GM12878 (cell line): ENCODE data around the gene STAG1. TPM values are rescaled to one million over a fixed set of nuclear protein-coding genes. Genes with fewer than 3 reads are reported as not detected.

Experiments
- ATAC-seq: fragments of 200-7000 bp; cut with Tn5 transposase; 3 replicates; pipeline ENCODE4 v1.9.1; 2020; ENCODE audit warnings: mild to moderate bottlenecking, moderate library complexity
- BruUV-seq: library from RNA; stranded (reverse); fragments of 400-500 nt; replicated peaks from 2 replicates; lab custom pipeline; 2021; lab: Mats Ljungman, UMichigan
- CTCF ChIA-PET: fragments of 300-600 bp; sonication (Branson Sonifier 250); formaldehyde crosslinking; extraction: SDS; loops from one replicate; lab custom pipeline; 2021; ENCODE audit warnings: inconsistent platforms; lab: Yijun Ruan, JAX
- POLR2A ChIA-PET: fragments of 350-600 bp; formaldehyde crosslinking; extraction: SDS; loops from one replicate; lab custom pipeline; 2021; ENCODE audit warnings: inconsistent platforms; lab: Charles Lee
- RAD21 ChIA-PET: fragments of 300-600 bp; sonication (Branson Sonifier 250); formaldehyde crosslinking; loops from one replicate; lab custom pipeline; 2023; ENCODE audit warnings: antibody characterized with exemption; ENCODE audit not compliant: unreplicated experiment; lab: Charles Lee
- SMC1A ChIA-PET: fragments of 300-600 bp; sonication (Branson Sonifier 250); formaldehyde crosslinking; loops from one replicate; lab custom pipeline; 2023; ENCODE audit not compliant: unreplicated experiment, uncharacterized antibody; lab: Charles Lee
- DNase-seq: peaks from one replicate; pipeline ENCODE4 v3.0.0-alpha.2; 2011; ENCODE audit warnings: low read depth, low spot score
- FAIRE-seq: peaks from 3 replicates; lab custom pipeline; 2011; peaks lifted over from hg19 to GRCh38; lab: Jason Lieb, UNC
- H2AFZ ChIP-seq: 2 replicates; pipeline ENCODE4 v1.6.0; 2011; ENCODE audit warnings: low read depth, low read length, control low read depth; ENCODE audit not compliant: control insufficient read depth
- H3K27ac ChIP-seq: 2 replicates; pipeline ENCODE4 v1.5.1; 2011; ENCODE audit warnings: control low read depth; ENCODE audit not compliant: control insufficient read depth, insufficient read depth
- H3K27me3 ChIP-seq, 2 experiments: replicated peaks in 1 of 2; 2 replicates each; pipeline versions ENCODE4 v1.6.0 to v1.6.1; 2011; ENCODE audit warnings: low read length in 1 of 2; ENCODE audit not compliant: control insufficient read depth in 2 of 2, insufficient read depth in 2 of 2
- H3K36me3 ChIP-seq, 2 experiments: 2 replicates each; pipeline ENCODE4 v1.5.1; 2011; ENCODE audit warnings: low read length in 1 of 2; ENCODE audit not compliant: control insufficient read depth in 2 of 2, insufficient read depth in 2 of 2
- H3K4me1 ChIP-seq: 2 replicates; pipeline ENCODE4 v1.6.1; 2011; ENCODE audit warnings: mild to moderate bottlenecking, low read length, moderate library complexity, mixed read lengths; ENCODE audit not compliant: control insufficient read depth, insufficient read depth
- H3K4me2 ChIP-seq: 2 replicates; pipeline ENCODE4 v1.6.0; 2011; ENCODE audit warnings: control low read depth; ENCODE audit not compliant: control insufficient read depth, insufficient read depth
- H3K4me3 ChIP-seq: fragments of 200-600 bp; sonication (generic); 2 replicates; pipeline ENCODE4 v1.5.1; 2016
- H3K79me2 ChIP-seq: 2 replicates; pipeline ENCODE4 v1.6.0; 2011; ENCODE audit warnings: low read length; ENCODE audit not compliant: control insufficient read depth, insufficient read depth
- H3K9ac ChIP-seq: 2 replicates; pipeline ENCODE4 v1.8.0; 2011; ENCODE audit warnings: low read length, control low read depth, mixed read lengths; ENCODE audit not compliant: control insufficient read depth, insufficient read depth
- H3K9me3 ChIP-seq: replicated peaks from 3 replicates; pipeline ENCODE4 v1.5.1; 2011; ENCODE audit warnings: mild to moderate bottlenecking, low read length; ENCODE audit not compliant: control insufficient read depth, insufficient read depth
- H4K20me1 ChIP-seq: 2 replicates; pipeline ENCODE4 v1.6.0; 2011; ENCODE audit not compliant: control insufficient read depth, insufficient read depth
- CTCF ChIP-seq, 3 experiments: IDR thresholded peaks in 2 of 3; conservative IDR thresholded peaks in 1 of 3; 2 replicates each; pipeline ENCODE4 v1.5.1; 2011; ENCODE audit warnings: low read depth in 3 of 3, low read length in 3 of 3, mild to moderate bottlenecking in 3 of 3, control low read depth in 2 of 3, moderate library complexity in 2 of 3, inconsistent platforms in 1 of 3, mixed read lengths in 1 of 3; ENCODE audit not compliant: control insufficient read depth in 2 of 3, insufficient read depth in 1 of 3; ENCODE audit errors: extremely low read depth in 1 of 3
- HDAC2 ChIP-seq: fragments of 200-600 bp; sonication (generic); IDR thresholded peaks from 2 replicates; pipeline ENCODE4 v1.6.1; 2017
- HDGF ChIP-seq: fragments of 450-650 bp; IDR thresholded peaks from 2 replicates; pipeline ENCODE4 v1.6.1; 2016; ENCODE audit warnings: antibody characterized with exemption
- RUNX3 ChIP-seq: IDR thresholded peaks from 2 replicates; pipeline ENCODE4 v1.6.1; 2012; ENCODE audit warnings: low read length, inconsistent platforms
- USF2 ChIP-seq: IDR thresholded peaks from 2 replicates; pipeline ENCODE4 v1.6.1; 2011; ENCODE audit warnings: low read depth, low read length, improper control_type of control experiment, borderline replicate concordance
- WRNIP1 ChIP-seq: IDR thresholded peaks from 2 replicates; pipeline ENCODE4 v1.6.1; 2011; ENCODE audit warnings: low read depth, low read length, improper control_type of control experiment, borderline replicate concordance
- ZBED1 ChIP-seq: IDR thresholded peaks from 2 replicates; pipeline ENCODE4 v1.6.1; 2016; ENCODE audit warnings: borderline replicate concordance
- ZZZ3 ChIP-seq: IDR thresholded peaks from 2 replicates; pipeline ENCODE4 v1.6.1; 2011; ENCODE audit warnings: low read depth; ENCODE audit not compliant: control insufficient read depth, insufficient read length
- WGBS: methylation state at CpG from one replicate; pipeline ENCODE4 v1.1.6; 2016; ENCODE audit warnings: low lambda C conversion rate; ENCODE audit not compliant: insufficient replicate concordance, insufficient coverage; ENCODE audit errors: missing lambda C conversion rate; 5-methylcytosine and 5-hydroxymethylcytosine counted together
- in situ Hi-C: fragments of 300-500 bp; cut with MboI; formaldehyde crosslinking; loops from 9 replicates; pipeline ENCODE4 v1.14.3; 2018; ENCODE audit warnings: mixed read lengths
- intact Hi-C: fragments of 100-400 bp; cut with micrococcal nuclease; formaldehyde crosslinking; loops from one replicate; pipeline ENCODE4 v1.14.2; 2022; ENCODE audit not compliant: unreplicated experiment
- polyA plus RNA-seq, 11 experiments: library from polyadenylated mRNA; depleted of rRNA in 4 of 11; unstranded in 6 of 11; stranded (reverse) in 5 of 11; fragments of >200 nt; fragmentation: Nextera tagmentation in 4 of 11; fragmentation: Illumina TruSeq in 1 of 11; extraction: Ambion mirVana in 4 of 11; extraction: Trizol in 1 of 11; gene quantifications; 1 replicate in 1 of 11; 2 replicates in 10 of 11; pipeline versions ENCODE4 v1.2.1 to v1.2.3, GENCODE V29; 2011 to 2016; ENCODE audit warnings: inconsistent platforms in 2 of 11, missing spikeins in 2 of 11, low read depth in 1 of 11
- total RNA-seq, 4 experiments: library from RNA; depleted of rRNA in 3 of 4; stranded (reverse); fragments of >200 nt in 3 of 4; fragmentation: Illumina TruSeq in 1 of 4; extraction: Trizol in 1 of 4; gene quantifications; 2 replicates each; pipeline versions ENCODE4 v1.2.1 to v1.2.3, GENCODE V29; 2013 to 2021

Gene STAG1
- total and polyA plus RNA-seq, 10 of the 15 experiments (the other 5 are each of a cell fraction or from before 2014, with no cell fraction given), result 4.4 to 30.1 (median 20.2) TPM

GRCh38 chr3:136621628-136622027 lies 130.6 kb downstream of the STAG1 start:
- SMC1A ChIA-PET, result no interaction called here
- in situ Hi-C loops, result no loop called here
- H4K20me1 ChIP-seq, result no peaks in the 10 kb centered on the region
- peaks cover 2% of the 10 kb centered on the region for H3K79me2 ChIP-seq
- FAIRE-seq, result no peak
- whole genome bisulfite sequencing, result 100% methylated on average over 1 of the region's 2 CpGs
- no TSS peak for BruUV-seq
- H2AFZ ChIP-seq, result no peak overlapping the region
- no peak for ATAC-seq
- H3K9ac ChIP-seq, result no peak overlapping the region
- CTCF ChIA-PET, result no interaction called here
- no peaks in the 10 kb centered on the region for H3K4me1 ChIP-seq
- RAD21 ChIA-PET, result no interaction called here
- TF ChIP-seq RUNX3 (no peak), USF2 (no peak), ZBED1 (no peak), ZZZ3 (no peak), HDAC2 (no peak), HDGF (no peak), WRNIP1 (no peak), CTCF (IDR thresholded peaks at IDR 0.05 in 2 of 3, conservative IDR thresholded peaks at IDR 0.05 in 1 of 3; ENCODE audit: control insufficient read depth in 2 of 3, extremely low read depth in 1 of 3, insufficient read depth in 1 of 3, low read depth in 3 of 3, low read length in 3 of 3) (no peak)
- no peaks in the 10 kb centered on the region for H3K27me3 ChIP-seq
- peaks cover 2 to 6% of the 10 kb centered on the region in 2 experiments; a peak in 1 of 4 replicates for H3K36me3 ChIP-seq
- no peak overlapping the region for H3K27ac ChIP-seq
- no peak overlapping the region for H3K4me3 ChIP-seq
- H3K9me3 ChIP-seq, result no peaks in the 10 kb centered on the region
- intact Hi-C loops, result loop anchor here (10.0 kb wide), 1 partner anchor 123 kb away; no protein-coding TSS in a partner anchor
- DNase-seq, result no peak
- POLR2A ChIA-PET, result no interaction called here
- H3K4me2 ChIP-seq, result no peak overlapping the region
